Transverse colon (tissue), 4 donors: ENCODE measurements around the gene KMT2D.

ENCODE experiments used
- CTCF ChIP-seq, 5 experiments: fragments of 200-600 bp in 3 of 5; fragments of 450-650 bp in 2 of 5; sonication (generic) in 3 of 5; IDR thresholded peaks; 1 replicate in 2 of 5; 2 replicates in 3 of 5; pipeline ENCODE4 v1.5.1; 2016 to 2017; ENCODE audit warnings: antibody characterized with exemption in 5 of 5, inconsistent platforms in 3 of 5, mild to moderate bottlenecking in 2 of 5, moderate library complexity in 1 of 5
- EP300 ChIP-seq: sonication (generic); formaldehyde crosslinking; IDR thresholded peaks from one replicate; pipeline ENCODE4 v1.6.1; 2017; ENCODE audit warnings: antibody characterized with exemption, low read depth
- POLR2A ChIP-seq: fragments of 450-650 bp; IDR thresholded peaks from one replicate; pipeline ENCODE4 v1.6.1; 2016; ENCODE audit warnings: antibody characterized with exemption, mild to moderate bottlenecking, moderate library complexity
- POLR2AphosphoS5 ChIP-seq, 3 donors: sonication (generic); formaldehyde crosslinking; IDR thresholded peaks; one replicate each; pipeline ENCODE4 v1.6.1; 2016; ENCODE audit warnings: antibody characterized with exemption in 3 of 3

DNA sequence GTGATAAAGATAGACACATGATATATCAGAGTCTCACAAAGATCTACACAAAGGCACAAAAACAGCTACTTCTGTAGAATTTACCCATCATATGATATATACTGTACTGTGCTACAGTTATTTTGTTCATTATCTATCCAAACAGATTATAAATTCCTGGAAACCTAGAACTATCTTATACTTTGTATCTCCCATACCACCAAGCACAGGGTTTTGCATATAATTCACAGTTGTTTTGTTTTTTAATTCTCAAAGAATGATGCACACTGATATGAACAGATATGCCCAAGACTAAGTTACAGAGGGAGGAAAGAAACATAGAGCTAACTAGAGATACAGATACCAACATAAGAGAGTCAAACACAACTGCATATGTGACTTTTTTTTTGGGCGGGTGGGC lies 45.4 kb downstream of the KMT2D start:
- TF ChIP-seq EP300 (no peak), CTCF (IDR thresholded peaks at IDR 0.05) (no peak), POLR2AphosphoS5 (IDR thresholded peaks at IDR 0.05) (no peak), POLR2A (no peak)
